GM13977 (cell line): ENCODE data around the gene GPR152.
"Not testable (repeated sequence)": the region's sequence is repeated elsewhere in the genome, so short reads cannot be mapped to it uniquely, and the experiment has no call there.

Experiments used
- DNase-seq: peaks from one replicate; pipeline ENCODE4 v3.0.0; 2012; ENCODE audit warnings: low spot score
- in situ Hi-C: fragments of 300-500 bp; cut with MboI; formaldehyde crosslinking; loops from one replicate; pipeline ENCODE4 v1.12.0; 2022; ENCODE audit warnings: low sequenced_read_pairs, low pct_unique_long_range_greater_than_20kb, mixed read lengths, inconsistent platforms; ENCODE audit not compliant: unreplicated experiment
- TF ChIP-seq, protein P1 (sequence below): IDR thresholded peaks from 2 replicates; pipeline ENCODE4 v1.5.1; 2012; ENCODE audit warnings: mild to moderate bottlenecking, control low read depth; ENCODE audit not compliant: insufficient read depth; ENCODE audit errors: extremely low read depth, missing control alignments

Gene GPR152

DNA sequence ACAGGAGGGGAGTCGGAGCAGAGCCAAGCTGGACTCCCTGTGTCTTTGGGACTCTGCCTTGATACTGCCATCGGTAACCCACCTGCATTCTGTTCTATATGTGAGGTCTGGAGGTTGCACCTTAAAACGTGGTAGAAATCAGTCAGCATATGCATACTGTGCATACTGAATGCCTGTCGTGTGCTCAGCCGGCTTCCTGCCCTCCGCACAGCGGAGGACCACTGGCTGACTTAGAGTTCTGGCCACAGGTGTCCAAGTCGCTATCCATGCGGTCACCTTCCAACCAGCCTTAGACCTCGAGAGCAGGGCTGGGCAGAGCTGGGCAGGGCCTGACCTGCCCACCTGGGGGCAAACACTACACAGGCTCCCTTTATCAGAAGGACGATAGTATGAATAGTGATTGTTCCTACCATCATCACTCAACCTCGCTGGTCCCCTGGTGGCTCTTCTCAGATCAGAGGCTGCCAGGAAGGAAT is 44.8 kb downstream of the GPR152 start:
- TF ChIP-seq, protein P1, sequence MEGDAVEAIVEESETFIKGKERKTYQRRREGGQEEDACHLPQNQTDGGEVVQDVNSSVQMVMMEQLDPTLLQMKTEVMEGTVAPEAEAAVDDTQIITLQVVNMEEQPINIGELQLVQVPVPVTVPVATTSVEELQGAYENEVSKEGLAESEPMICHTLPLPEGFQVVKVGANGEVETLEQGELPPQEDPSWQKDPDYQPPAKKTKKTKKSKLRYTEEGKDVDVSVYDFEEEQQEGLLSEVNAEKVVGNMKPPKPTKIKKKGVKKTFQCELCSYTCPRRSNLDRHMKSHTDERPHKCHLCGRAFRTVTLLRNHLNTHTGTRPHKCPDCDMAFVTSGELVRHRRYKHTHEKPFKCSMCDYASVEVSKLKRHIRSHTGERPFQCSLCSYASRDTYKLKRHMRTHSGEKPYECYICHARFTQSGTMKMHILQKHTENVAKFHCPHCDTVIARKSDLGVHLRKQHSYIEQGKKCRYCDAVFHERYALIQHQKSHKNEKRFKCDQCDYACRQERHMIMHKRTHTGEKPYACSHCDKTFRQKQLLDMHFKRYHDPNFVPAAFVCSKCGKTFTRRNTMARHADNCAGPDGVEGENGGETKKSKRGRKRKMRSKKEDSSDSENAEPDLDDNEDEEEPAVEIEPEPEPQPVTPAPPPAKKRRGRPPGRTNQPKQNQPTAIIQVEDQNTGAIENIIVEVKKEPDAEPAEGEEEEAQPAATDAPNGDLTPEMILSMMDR: no peak
- in situ Hi-C loops: loop anchor here (10.0 kb wide), 1 partner anchor 57 kb away; the partner anchor contains the start of gene TMEM134
- DNase-seq: no peak

DNA sequence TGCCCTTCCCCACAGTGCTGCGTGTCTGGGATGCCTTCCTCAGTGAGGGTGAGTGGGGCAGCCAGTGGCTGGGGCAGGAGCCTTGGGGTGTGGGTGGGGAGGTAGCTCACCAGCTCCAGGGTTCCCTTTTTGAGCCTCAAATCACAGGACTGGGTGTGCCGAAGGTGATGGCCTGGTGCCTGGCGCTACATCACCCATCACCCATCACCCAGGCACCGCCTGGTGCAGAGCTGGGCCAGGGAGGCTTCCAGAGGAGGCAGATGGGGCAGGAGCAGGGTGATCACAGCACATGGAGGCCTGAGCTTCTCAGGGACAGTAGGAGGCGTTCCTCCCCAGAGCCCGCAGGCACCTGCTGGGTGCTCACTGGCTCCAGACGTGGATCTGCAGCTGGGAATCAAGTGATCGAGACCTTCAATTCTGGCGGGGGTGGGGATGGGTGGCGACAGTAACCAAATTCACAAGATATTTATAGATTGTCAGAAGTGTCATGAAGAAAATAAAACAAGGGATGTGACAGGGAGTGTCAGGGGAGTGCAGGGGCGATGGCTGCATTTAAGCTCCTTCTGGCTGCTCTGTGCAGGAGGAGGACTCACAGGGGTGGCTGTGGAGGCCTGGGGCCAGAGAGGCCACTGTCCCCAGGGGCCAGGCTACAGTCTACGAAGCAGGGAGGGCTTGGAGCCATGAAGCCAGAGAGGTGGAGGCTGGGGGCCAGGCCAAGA is 45.4 kb downstream of the GPR152 start:
- TF ChIP-seq, protein P1: no peak
- in situ Hi-C loops: loop anchor here (10.0 kb wide), 1 partner anchor 58 kb away; the partner anchor contains the start of gene TMEM134
- no peak for DNase-seq

- TF ChIP-seq, protein P1: no peak
- in situ Hi-C loops: loop anchor here (10.0 kb wide), 1 partner anchor 58 kb away; the partner anchor contains the start of gene TMEM134
- DNase-seq: no peak
Observed at GRCh38 chr11:67406420-67406968, 46.0 kb downstream of the GPR152 start.

GRCh38 chr11:67405688-67406339 is 46.7 kb downstream of the GPR152 start:
- in situ Hi-C loops: loop anchor here (10.0 kb wide), 1 partner anchor 59 kb away; the partner anchor contains the start of gene TMEM134
- DNase-seq: no peak
- TF ChIP-seq, protein P1: no peak

- DNase-seq: no peak
- in situ Hi-C loops: loop anchor here (10.0 kb wide), 1 partner anchor 60 kb away; the partner anchor contains the start of gene TMEM134
- TF ChIP-seq, protein P1: no peak
Observed at GRCh38 chr11:67405196-67405567, 47.3 kb downstream of the GPR152 start.

GRCh38 chr11:67404515-67405195 is 47.9 kb downstream of the GPR152 start:
- no peak for DNase-seq
- in situ Hi-C loops: loop anchor here (10.0 kb wide), 1 partner anchor 60 kb away; the partner anchor contains the start of gene TMEM134
- TF ChIP-seq, protein P1: no peak

GRCh38 chr11:67403085-67403484 is 49.4 kb downstream of the GPR152 start:
- DNase-seq: not testable (repeated sequence)
- in situ Hi-C loops: loop anchor here (10.0 kb wide), 1 partner anchor 62 kb away; the partner anchor contains the start of gene TMEM134

DNA sequence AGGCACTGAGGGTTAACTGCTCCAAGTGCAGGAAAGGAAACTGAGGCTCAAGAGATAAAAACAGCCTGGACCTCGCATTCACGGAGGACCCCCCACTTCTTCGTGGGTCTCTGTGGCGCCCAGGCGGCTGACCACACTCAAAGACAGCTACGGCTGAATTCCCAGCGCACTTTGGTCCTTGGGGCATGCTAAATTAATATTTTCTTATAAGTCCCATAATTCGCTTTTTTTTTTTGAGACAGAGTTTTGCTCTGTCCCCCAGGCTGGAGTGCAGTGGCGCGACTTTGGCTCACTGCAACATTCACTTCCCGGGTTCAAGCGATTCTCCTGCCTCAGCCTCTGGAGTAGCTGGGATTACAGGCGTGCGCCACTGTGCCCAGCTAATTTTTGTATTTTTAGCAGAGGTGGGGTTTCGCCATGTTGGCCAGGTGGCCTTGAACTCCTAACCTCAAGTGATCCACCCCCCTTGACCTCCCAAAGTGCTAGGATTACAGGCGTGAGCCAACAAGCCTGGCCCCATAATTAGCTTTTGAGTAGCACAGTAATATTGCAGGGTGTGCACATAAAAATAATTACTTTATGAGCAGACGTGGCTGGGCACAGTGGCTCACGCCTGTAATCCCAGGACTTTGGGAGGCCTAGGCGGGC is 50.2 kb downstream of the GPR152 start:
- not testable (repeated sequence) for DNase-seq
- in situ Hi-C loops: loop anchor here (10.0 kb wide), 1 partner anchor 62 kb away; the partner anchor contains the start of gene TMEM134
